ENCODE data around the gene GPX4. TPM values are rescaled to one million over a fixed set of nuclear protein-coding genes. Genes with fewer than 3 reads are reported as not detected.
A peak's percentile ranks its signal among the peaks of the same experiment; 100 is the strongest.

The GPX4 gene
- total and polyA plus RNA-seq, 9 of the 15 experiments (the other 6 are each of a cell fraction or from before 2014, with no cell fraction given), result 61.4 to 661 (median 349) TPM

DNA sequence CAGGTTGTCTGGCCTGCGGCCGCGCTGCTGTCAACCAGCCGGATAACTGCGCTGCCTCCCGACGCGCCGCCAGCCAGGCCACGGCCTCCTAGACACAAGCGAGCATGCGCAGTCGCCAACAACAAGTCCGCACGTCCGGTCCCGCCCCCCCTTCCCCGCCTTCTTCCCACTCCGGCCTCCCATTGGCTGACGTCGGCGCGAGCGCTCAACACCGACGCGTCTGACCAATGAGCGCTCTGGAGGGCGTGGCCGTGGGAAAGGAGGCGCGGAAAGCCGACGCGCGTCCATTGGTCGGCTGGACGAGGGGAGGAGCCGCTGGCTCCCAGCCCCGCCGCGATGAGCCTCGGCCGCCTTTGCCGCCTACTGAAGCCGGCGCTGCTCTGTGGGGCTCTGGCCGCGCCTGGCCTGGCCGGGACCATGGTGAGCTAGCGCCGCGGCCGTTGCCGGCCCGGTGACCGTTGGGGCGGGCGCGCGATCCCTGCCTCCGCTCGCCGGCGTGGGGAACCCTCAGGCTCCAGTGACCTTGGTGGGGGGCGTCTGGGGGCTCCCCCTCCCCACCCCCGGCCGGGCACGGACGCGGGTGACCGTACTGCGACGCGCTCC is at the start of gene GPX4 (continued):
- peak; percentile 30 for TF ChIP-seq SAP30 (IDR thresholded peaks at IDR 0.05; ENCODE audit: borderline replicate concordance, insufficient read depth, low read depth, low read length, poor library complexity, severe bottlenecking)
- TF ChIP-seq ESRRB (CRISPR knock-in tag; IDR thresholded peaks at IDR 0.05; ENCODE audit: borderline replicate concordance), result no peak
- TF ChIP-seq CHD1 (IDR thresholded peaks at IDR 0.05; ENCODE audit: low read length), result peak; percentile 87
- TF ChIP-seq, protein P1, sequence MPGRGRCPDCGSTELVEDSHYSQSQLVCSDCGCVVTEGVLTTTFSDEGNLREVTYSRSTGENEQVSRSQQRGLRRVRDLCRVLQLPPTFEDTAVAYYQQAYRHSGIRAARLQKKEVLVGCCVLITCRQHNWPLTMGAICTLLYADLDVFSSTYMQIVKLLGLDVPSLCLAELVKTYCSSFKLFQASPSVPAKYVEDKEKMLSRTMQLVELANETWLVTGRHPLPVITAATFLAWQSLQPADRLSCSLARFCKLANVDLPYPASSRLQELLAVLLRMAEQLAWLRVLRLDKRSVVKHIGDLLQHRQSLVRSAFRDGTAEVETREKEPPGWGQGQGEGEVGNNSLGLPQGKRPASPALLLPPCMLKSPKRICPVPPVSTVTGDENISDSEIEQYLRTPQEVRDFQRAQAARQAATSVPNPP (IDR thresholded peaks at IDR 0.05; ENCODE audit: borderline replicate concordance, insufficient read depth, insufficient read length), result no peak
- TF ChIP-seq ZNF699 (CRISPR knock-in tag; IDR thresholded peaks at IDR 0.05; ENCODE audit: insufficient replicate concordance), result no peak
- TF ChIP-seq MCM5 (IDR thresholded peaks at IDR 0.05; ENCODE audit: low read depth), result no peak
- peak in 1 of 2 experiments; percentile 75; a peak in 1 of 4 replicates for TF ChIP-seq KDM4B (IDR thresholded peaks at IDR 0.05; ENCODE audit: borderline replicate concordance in 2 of 2, low read depth in 1 of 2)
- TF ChIP-seq, protein P2, sequence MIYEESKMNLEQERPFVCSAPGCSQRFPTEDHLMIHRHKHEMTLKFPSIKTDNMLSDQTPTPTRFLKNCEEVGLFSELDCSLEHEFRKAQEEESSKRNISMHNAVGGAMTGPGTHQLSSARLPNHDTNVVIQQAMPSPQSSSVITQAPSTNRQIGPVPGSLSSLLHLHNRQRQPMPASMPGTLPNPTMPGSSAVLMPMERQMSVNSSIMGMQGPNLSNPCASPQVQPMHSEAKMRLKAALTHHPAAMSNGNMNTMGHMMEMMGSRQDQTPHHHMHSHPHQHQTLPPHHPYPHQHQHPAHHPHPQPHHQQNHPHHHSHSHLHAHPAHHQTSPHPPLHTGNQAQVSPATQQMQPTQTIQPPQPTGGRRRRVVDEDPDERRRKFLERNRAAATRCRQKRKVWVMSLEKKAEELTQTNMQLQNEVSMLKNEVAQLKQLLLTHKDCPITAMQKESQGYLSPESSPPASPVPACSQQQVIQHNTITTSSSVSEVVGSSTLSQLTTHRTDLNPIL (CRISPR knock-in tag; IDR thresholded peaks at IDR 0.05), result no peak
- peak; percentile 75 for TF ChIP-seq U2AF1 (optimal IDR thresholded peaks at IDR 0.05; ENCODE audit: low read depth, low read length)
- TF ChIP-seq EGR1 (conservative IDR thresholded peaks at IDR 0.05), result no peak
- TF ChIP-seq CXXC5 (CRISPR knock-in tag; IDR thresholded peaks at IDR 0.05), result peak; percentile 80
- no peak for TF ChIP-seq ELF2 (CRISPR knock-in tag; IDR thresholded peaks at IDR 0.05)
- no peak for TF ChIP-seq RAD21 (CRISPR knock-in tag; conservative IDR thresholded peaks at IDR 0.05 in 1 of 2, IDR thresholded peaks at IDR 0.05 in 1 of 2)
- TF ChIP-seq ZBTB17 (CRISPR knock-in tag; IDR thresholded peaks at IDR 0.05), result 0 out of 2 replicates have a peak, but pooled peaks have one; percentile 35
- TF ChIP-seq, protein P3, sequence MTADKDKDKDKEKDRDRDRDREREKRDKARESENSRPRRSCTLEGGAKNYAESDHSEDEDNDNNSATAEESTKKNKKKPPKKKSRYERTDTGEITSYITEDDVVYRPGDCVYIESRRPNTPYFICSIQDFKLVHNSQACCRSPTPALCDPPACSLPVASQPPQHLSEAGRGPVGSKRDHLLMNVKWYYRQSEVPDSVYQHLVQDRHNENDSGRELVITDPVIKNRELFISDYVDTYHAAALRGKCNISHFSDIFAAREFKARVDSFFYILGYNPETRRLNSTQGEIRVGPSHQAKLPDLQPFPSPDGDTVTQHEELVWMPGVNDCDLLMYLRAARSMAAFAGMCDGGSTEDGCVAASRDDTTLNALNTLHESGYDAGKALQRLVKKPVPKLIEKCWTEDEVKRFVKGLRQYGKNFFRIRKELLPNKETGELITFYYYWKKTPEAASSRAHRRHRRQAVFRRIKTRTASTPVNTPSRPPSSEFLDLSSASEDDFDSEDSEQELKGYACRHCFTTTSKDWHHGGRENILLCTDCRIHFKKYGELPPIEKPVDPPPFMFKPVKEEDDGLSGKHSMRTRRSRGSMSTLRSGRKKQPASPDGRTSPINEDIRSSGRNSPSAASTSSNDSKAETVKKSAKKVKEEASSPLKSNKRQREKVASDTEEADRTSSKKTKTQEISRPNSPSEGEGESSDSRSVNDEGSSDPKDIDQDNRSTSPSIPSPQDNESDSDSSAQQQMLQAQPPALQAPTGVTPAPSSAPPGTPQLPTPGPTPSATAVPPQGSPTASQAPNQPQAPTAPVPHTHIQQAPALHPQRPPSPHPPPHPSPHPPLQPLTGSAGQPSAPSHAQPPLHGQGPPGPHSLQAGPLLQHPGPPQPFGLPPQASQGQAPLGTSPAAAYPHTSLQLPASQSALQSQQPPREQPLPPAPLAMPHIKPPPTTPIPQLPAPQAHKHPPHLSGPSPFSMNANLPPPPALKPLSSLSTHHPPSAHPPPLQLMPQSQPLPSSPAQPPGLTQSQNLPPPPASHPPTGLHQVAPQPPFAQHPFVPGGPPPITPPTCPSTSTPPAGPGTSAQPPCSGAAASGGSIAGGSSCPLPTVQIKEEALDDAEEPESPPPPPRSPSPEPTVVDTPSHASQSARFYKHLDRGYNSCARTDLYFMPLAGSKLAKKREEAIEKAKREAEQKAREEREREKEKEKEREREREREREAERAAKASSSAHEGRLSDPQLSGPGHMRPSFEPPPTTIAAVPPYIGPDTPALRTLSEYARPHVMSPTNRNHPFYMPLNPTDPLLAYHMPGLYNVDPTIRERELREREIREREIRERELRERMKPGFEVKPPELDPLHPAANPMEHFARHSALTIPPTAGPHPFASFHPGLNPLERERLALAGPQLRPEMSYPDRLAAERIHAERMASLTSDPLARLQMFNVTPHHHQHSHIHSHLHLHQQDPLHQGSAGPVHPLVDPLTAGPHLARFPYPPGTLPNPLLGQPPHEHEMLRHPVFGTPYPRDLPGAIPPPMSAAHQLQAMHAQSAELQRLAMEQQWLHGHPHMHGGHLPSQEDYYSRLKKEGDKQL (CRISPR knock-in tag; IDR thresholded peaks at IDR 0.05; ENCODE audit: borderline replicate concordance), result no peak
- no peak for TF ChIP-seq GABPB2 (CRISPR knock-in tag; conservative IDR thresholded peaks at IDR 0.05)
- no peak for TF ChIP-seq ZNF384 (IDR thresholded peaks at IDR 0.05; ENCODE audit: low read depth, low read length)
- TF ChIP-seq RAD51 (IDR thresholded peaks at IDR 0.05; ENCODE audit: borderline replicate concordance, low read depth), result no peak
